HCT116 (cell line): ENCODE measurements around the gene ALK. TPM values are rescaled to one million over a fixed set of nuclear protein-coding genes. Genes with fewer than 3 reads are reported as not detected.

Experiments used
- ATAC-seq: fragments of 200-7000 bp; cut with Tn5 transposase; 2 replicates; pipeline ENCODE4 v1.9.1; 2020; ENCODE audit warnings: mild to moderate bottlenecking, moderate library complexity
- BruUV-seq: library from RNA; stranded (reverse); fragments of 400-500 nt; replicated peaks from 2 replicates; lab custom pipeline; 2021; lab: Mats Ljungman, UMichigan
- CTCF ChIA-PET: fragments of 300-600 bp; sonication (Branson Sonifier 250); formaldehyde crosslinking; loops from one replicate; lab custom pipeline; 2021; ENCODE audit warnings: antibody characterized with exemption; lab: Charles Lee
- POLR2A ChIA-PET: fragments of 300-600, 350-600 bp; sonication (Branson Sonifier 250); formaldehyde crosslinking; loops from one replicate; lab custom pipeline; 2021; ENCODE audit warnings: antibody characterized with exemption; lab: Charles Lee
- RAD21 ChIA-PET, 2 experiments: fragments of 300-600 bp; sonication (Branson Sonifier 250); formaldehyde crosslinking; loops; one replicate each; lab custom pipeline; 2023; ENCODE audit warnings: low total read pairs in 2 of 2; ENCODE audit not compliant: uncharacterized antibody in 2 of 2, unreplicated experiment in 2 of 2, low non-redundant PET in 1 of 2; lab: Charles Lee
- DNase-seq: peaks from one replicate; pipeline ENCODE4 v3.0.0-alpha.2; 2010; ENCODE audit warnings: low read depth, low spot score
- H2AFZ ChIP-seq: fragments of 200-600 bp; shearing (Covaris generic), sonication (generic); 2 replicates; pipeline ENCODE4 v1.6.1; 2017; ENCODE audit warnings: low read depth, mixed run types, mixed read lengths, antibody characterized with exemption, low read length; ENCODE audit not compliant: poor library complexity, severe bottlenecking
- H3K27ac ChIP-seq: 2 replicates; pipeline ENCODE4 v1.5.1; 2012; ENCODE audit warnings: low read depth, low read length
- H3K27me3 ChIP-seq: fragments of 200-600 bp; sonication (generic); 2 replicates; pipeline ENCODE4 v1.6.1; 2016; ENCODE audit warnings: mixed run types, low read length, mixed read lengths; ENCODE audit not compliant: insufficient read depth
- H3K36me3 ChIP-seq, 2 experiments: fragments of 200-500 bp in 1 of 2; fragments of 200-600 bp in 1 of 2; sonication (Bioruptor generic) in 1 of 2; sonication (generic) in 1 of 2; 2 replicates each; pipeline versions ENCODE4 v1.5.1 to v1.6.1; 2014 to 2016; ENCODE audit warnings: low read length in 2 of 2, inconsistent platforms in 1 of 2, mixed read lengths in 1 of 2, mixed run types in 1 of 2; ENCODE audit not compliant: insufficient read depth in 2 of 2, control insufficient read depth in 1 of 2
- H3K4me1 ChIP-seq, 2 experiments: fragments of 200-600 bp in 1 of 2; sonication (generic) in 1 of 2; 2 replicates each; pipeline versions ENCODE4 v1.5.1 to v1.6.1; 2012 to 2017; ENCODE audit warnings: low read length in 2 of 2, inconsistent platforms in 1 of 2, mild to moderate bottlenecking in 1 of 2, mixed read lengths in 1 of 2, mixed run types in 1 of 2, moderate library complexity in 1 of 2; ENCODE audit not compliant: insufficient read depth in 2 of 2, control insufficient read depth in 1 of 2
- H3K4me2 ChIP-seq: fragments of 200-600 bp; sonication (generic); 2 replicates; pipeline ENCODE4 v1.6.1; 2017; ENCODE audit warnings: mixed run types, low read length, mixed read lengths
- H3K4me3 ChIP-seq, 2 experiments: fragments of 200-600 bp in 1 of 2; sonication (generic) in 1 of 2; replicated peaks in 1 of 2; 2 replicates each; pipeline ENCODE4 v1.5.1; 2011 to 2016; ENCODE audit warnings: low read length in 2 of 2, control low read depth in 1 of 2, low read depth in 1 of 2, mild to moderate bottlenecking in 1 of 2, mixed read lengths in 1 of 2, mixed run types in 1 of 2
- H3K79me2 ChIP-seq: fragments of 200-600 bp; sonication (generic); 2 replicates; pipeline ENCODE4 v1.6.1; 2017; ENCODE audit warnings: mild to moderate bottlenecking, mixed run types, low read length, moderate library complexity, mixed read lengths; ENCODE audit not compliant: insufficient read depth
- H3K9ac ChIP-seq: fragments of 200-600 bp; sonication (generic); 2 replicates; pipeline ENCODE4 v1.6.1; 2016; ENCODE audit warnings: low read length, mixed read lengths
- H3K9me2 ChIP-seq: fragments of 200-600 bp; sonication (generic), shearing (Covaris generic); 2 replicates; pipeline ENCODE4 v1.6.1; 2017; ENCODE audit warnings: mixed run types, mild to moderate bottlenecking, moderate library complexity; ENCODE audit not compliant: insufficient read depth
- H3K9me3 ChIP-seq, 2 experiments: fragments of 200-500 bp in 1 of 2; fragments of 200-600 bp in 1 of 2; sonication (Bioruptor generic) in 1 of 2; sonication (generic) in 1 of 2; 2 replicates each; pipeline ENCODE4 v1.6.1; 2014 to 2017; ENCODE audit warnings: low read length in 2 of 2, mixed read lengths in 2 of 2, inconsistent platforms in 1 of 2, low read depth in 1 of 2, mild to moderate bottlenecking in 1 of 2, mixed run types in 1 of 2, moderate library complexity in 1 of 2; ENCODE audit not compliant: control insufficient read depth in 1 of 2, insufficient read depth in 1 of 2
- H4K20me1 ChIP-seq: fragments of 200-600 bp; sonication (generic), shearing (Covaris generic); 2 replicates; pipeline ENCODE4 v1.6.1; 2017; ENCODE audit warnings: mixed run types, mild to moderate bottlenecking, moderate library complexity; ENCODE audit not compliant: insufficient read depth
- CBX3 ChIP-seq: IDR thresholded peaks from 2 replicates; pipeline ENCODE4 v1.6.1; 2012; ENCODE audit warnings: low read depth
- CEBPB ChIP-seq: IDR thresholded peaks from 2 replicates; pipeline ENCODE4 v1.6.1; 2012; ENCODE audit warnings: low read depth
- EGR1 ChIP-seq: IDR thresholded peaks from 2 replicates; pipeline ENCODE4 v1.6.1; 2012; ENCODE audit warnings: low read depth
- ELF1 ChIP-seq: IDR thresholded peaks from 2 replicates; pipeline ENCODE4 v1.6.1; 2012; ENCODE audit warnings: low read depth, borderline replicate concordance
- EZH2 ChIP-seq: fragments of 200-600 bp; sonication (generic); IDR thresholded peaks from 2 replicates; pipeline ENCODE4 v1.6.1; 2017; ENCODE audit warnings: antibody characterized with exemption, mixed run types
- EZH2phosphoT487 ChIP-seq: fragments of 200-600 bp; IDR thresholded peaks from 2 replicates; pipeline ENCODE4 v1.6.1; 2018; ENCODE audit warnings: antibody characterized with exemption, borderline replicate concordance
- FOSL1 ChIP-seq: IDR thresholded peaks from 2 replicates; pipeline ENCODE4 v1.6.1; 2012; ENCODE audit warnings: low read depth
- JUND ChIP-seq: IDR thresholded peaks from 2 replicates; pipeline ENCODE4 v1.6.1; 2012
- SIN3A ChIP-seq: IDR thresholded peaks from 2 replicates; pipeline ENCODE4 v1.6.1; 2012; ENCODE audit warnings: low read depth
- SP1 ChIP-seq: IDR thresholded peaks from 2 replicates; pipeline ENCODE4 v1.6.1; 2012; ENCODE audit warnings: low read depth
- SRF ChIP-seq: IDR thresholded peaks from 2 replicates; pipeline ENCODE4 v1.6.1; 2012; ENCODE audit warnings: low read depth
- ZFX ChIP-seq: fragments of 450-650 bp; IDR thresholded peaks from 2 replicates; pipeline ENCODE4 v1.6.1; 2017
- ZNF274 ChIP-seq: fragments of 200-500 bp; sonication (Bioruptor generic); IDR thresholded peaks from 2 replicates; pipeline ENCODE4 v1.6.1; 2014; ENCODE audit warnings: mild to moderate bottlenecking, low read depth, low read length, inconsistent platforms
- intact Hi-C: fragments of 100-400 bp; cut with micrococcal nuclease; formaldehyde crosslinking; loops from 2 replicates; pipeline ENCODE4 v1.10.0; 2022
- total RNA-seq: library from RNA; stranded (reverse); gene quantifications from one replicate; pipeline ENCODE4 v1.2.1, GENCODE V29; 2021; ENCODE audit not compliant: unreplicated experiment
- TF ChIP-seq, protein P1 (sequence below): IDR thresholded peaks from 2 replicates; pipeline ENCODE4 v1.6.1; 2012
- TF ChIP-seq, protein P2 (sequence below): IDR thresholded peaks from 2 replicates; pipeline ENCODE4 v1.6.1; 2012
- TF ChIP-seq, protein P3 (sequence below): IDR thresholded peaks from 2 replicates; pipeline ENCODE4 v1.6.1; 2011; ENCODE audit warnings: mild to moderate bottlenecking, low read length, moderate library complexity; ENCODE audit not compliant: insufficient replicate concordance; ENCODE audit errors: extremely low read depth
- TF ChIP-seq, protein P4 (sequence below), 3 experiments: fragments of 200-600 bp in 1 of 3; sonication (generic) in 1 of 3; IDR thresholded peaks in 2 of 3; conservative IDR thresholded peaks in 1 of 3; 2 replicates each; pipeline ENCODE4 v1.5.1; 2012 to 2017; ENCODE audit warnings: low read depth in 2 of 3, low read length in 2 of 3, antibody characterized with exemption in 1 of 3, borderline replicate concordance in 1 of 3, control low read depth in 1 of 3, mild to moderate bottlenecking in 1 of 3, mixed read lengths in 1 of 3, mixed run types in 1 of 3, moderate library complexity in 1 of 3; ENCODE audit not compliant: insufficient read depth in 1 of 3

Gene ALK
- total RNA-seq, 1 experiment from 2014 or later: not detected

DNA sequence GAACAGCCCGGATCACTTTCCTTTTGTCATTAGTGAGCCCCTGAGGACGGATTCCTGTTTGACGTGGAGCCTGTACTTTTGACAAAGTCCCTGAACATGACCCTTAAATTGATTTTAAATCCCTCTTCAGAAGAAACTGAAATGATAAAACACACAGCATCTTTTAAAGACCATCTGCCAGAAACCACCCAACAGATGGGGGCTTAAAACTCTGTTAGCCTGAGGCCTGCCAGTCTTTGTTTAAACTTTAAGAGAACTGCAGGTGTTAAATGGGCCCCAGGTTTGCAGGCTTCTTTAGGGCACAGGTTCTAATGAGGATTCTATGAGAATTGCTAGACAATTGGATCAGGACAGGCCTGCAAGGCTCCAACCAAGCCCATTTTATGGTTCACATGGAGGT, 177.9 kb downstream of the ALK start:
- CTCF ChIA-PET: no interaction called here
- RAD21 ChIA-PET: no interaction called here
- Histone ChIP-seq H3K27me3 (peaks cover 61% of the 10 kb centered on the region), H3K4me1 (peaks cover 11 to 22% of the 10 kb centered on the region in 2 experiments), H4K20me1 (no peaks in the 10 kb centered on the region), H3K79me2 (no peaks in the 10 kb centered on the region), H2AFZ (no peak overlapping the region), H3K9me2 (no peaks in the 10 kb centered on the region), H3K9ac (no peak overlapping the region), H3K4me2 (no peak overlapping the region), H3K4me3 (no peak overlapping the region), H3K36me3 (no peaks in the 10 kb centered on the region), H3K9me3 (no peaks in the 10 kb centered on the region), H3K27ac (no peak overlapping the region)
- ATAC-seq (no peak), DNase-seq (no peak)
- intact Hi-C loops: no loop called here
- POLR2A ChIA-PET: no interaction called here
- no TSS peak for BruUV-seq
- TF ChIP-seq ZNF274 (no peak), SP1 (no peak), EZH2phosphoT487 (no peak), ELF1 (no peak), ZFX (no peak), CEBPB (no peak), SRF (no peak), EZH2 (no peak), CBX3 (no peak), EGR1 (no peak), FOSL1 (no peak), JUND (no peak), SIN3A (no peak)
- TF ChIP-seq, protein P1, sequence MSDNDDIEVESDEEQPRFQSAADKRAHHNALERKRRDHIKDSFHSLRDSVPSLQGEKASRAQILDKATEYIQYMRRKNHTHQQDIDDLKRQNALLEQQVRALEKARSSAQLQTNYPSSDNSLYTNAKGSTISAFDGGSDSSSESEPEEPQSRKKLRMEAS: no peak
- TF ChIP-seq, protein P2, sequence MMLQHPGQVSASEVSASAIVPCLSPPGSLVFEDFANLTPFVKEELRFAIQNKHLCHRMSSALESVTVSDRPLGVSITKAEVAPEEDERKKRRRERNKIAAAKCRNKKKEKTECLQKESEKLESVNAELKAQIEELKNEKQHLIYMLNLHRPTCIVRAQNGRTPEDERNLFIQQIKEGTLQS: no peak
- TF ChIP-seq, protein P3, sequence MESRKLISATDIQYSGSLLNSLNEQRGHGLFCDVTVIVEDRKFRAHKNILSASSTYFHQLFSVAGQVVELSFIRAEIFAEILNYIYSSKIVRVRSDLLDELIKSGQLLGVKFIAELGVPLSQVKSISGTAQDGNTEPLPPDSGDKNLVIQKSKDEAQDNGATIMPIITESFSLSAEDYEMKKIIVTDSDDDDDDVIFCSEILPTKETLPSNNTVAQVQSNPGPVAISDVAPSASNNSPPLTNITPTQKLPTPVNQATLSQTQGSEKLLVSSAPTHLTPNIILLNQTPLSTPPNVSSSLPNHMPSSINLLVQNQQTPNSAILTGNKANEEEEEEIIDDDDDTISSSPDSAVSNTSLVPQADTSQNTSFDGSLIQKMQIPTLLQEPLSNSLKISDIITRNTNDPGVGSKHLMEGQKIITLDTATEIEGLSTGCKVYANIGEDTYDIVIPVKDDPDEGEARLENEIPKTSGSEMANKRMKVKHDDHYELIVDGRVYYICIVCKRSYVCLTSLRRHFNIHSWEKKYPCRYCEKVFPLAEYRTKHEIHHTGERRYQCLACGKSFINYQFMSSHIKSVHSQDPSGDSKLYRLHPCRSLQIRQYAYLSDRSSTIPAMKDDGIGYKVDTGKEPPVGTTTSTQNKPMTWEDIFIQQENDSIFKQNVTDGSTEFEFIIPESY: no peak
- TF ChIP-seq, protein P4, sequence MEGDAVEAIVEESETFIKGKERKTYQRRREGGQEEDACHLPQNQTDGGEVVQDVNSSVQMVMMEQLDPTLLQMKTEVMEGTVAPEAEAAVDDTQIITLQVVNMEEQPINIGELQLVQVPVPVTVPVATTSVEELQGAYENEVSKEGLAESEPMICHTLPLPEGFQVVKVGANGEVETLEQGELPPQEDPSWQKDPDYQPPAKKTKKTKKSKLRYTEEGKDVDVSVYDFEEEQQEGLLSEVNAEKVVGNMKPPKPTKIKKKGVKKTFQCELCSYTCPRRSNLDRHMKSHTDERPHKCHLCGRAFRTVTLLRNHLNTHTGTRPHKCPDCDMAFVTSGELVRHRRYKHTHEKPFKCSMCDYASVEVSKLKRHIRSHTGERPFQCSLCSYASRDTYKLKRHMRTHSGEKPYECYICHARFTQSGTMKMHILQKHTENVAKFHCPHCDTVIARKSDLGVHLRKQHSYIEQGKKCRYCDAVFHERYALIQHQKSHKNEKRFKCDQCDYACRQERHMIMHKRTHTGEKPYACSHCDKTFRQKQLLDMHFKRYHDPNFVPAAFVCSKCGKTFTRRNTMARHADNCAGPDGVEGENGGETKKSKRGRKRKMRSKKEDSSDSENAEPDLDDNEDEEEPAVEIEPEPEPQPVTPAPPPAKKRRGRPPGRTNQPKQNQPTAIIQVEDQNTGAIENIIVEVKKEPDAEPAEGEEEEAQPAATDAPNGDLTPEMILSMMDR (IDR thresholded peaks at IDR 0.05 in 2 of 3, conservative IDR thresholded peaks at IDR 0.05 in 1 of 3; ENCODE audit: borderline replicate concordance in 1 of 3, insufficient read depth in 1 of 3, low read depth in 2 of 3, low read length in 2 of 3): no peak
